Activated CD4-positive, alpha-beta T cell treated with anti-CD3 and anti-CD28 coated beads, Interleukin-2, amount 10 ng/mL, durations not matched to agents 7 days and 5 days (primary cell): Measurements from ENCODE around the gene LARP4. TPM values are rescaled to one million over a fixed set of nuclear protein-coding genes. Genes with fewer than 3 reads are reported as not detected.
"Not testable (repeated sequence)": the region's sequence is repeated elsewhere in the genome, so short reads cannot be mapped to it uniquely, and the experiment has no call there.

ENCODE experiments used
- CTCF ChIA-PET: fragments of 350-600 bp; sonication (Branson Sonifier 250); formaldehyde crosslinking; loops from one replicate; lab custom pipeline; 2021; ENCODE audit warnings: antibody characterized with exemption; lab: Charles Lee
- POLR2A ChIA-PET: fragments of 350-600 bp; sonication (Branson Sonifier 250); formaldehyde crosslinking; loops from one replicate; lab custom pipeline; 2021; ENCODE audit warnings: antibody characterized with exemption; lab: Charles Lee
- DNase-seq: peaks from one replicate; pipeline ENCODE4 v3.0.0-alpha.2; 2020
- H3K27ac Mint-ChIP-seq: one replicate; pipeline ENCODE4 v1.8.0; 2021; ENCODE audit warnings: mild to moderate bottlenecking, moderate library complexity, mixed read lengths
- H3K27me3 Mint-ChIP-seq: one replicate; pipeline ENCODE4 v1.8.0; 2021; ENCODE audit warnings: mixed read lengths
- H3K36me3 Mint-ChIP-seq: one replicate; pipeline ENCODE4 v1.8.0; 2021; ENCODE audit warnings: low read depth, mixed read lengths
- H3K4me1 Mint-ChIP-seq: one replicate; pipeline ENCODE4 v1.8.0; 2021; ENCODE audit warnings: mixed read lengths
- H3K4me3 Mint-ChIP-seq: one replicate; pipeline ENCODE4 v1.8.0; 2021; ENCODE audit warnings: mild to moderate bottlenecking, moderate library complexity, mixed read lengths
- H3K9me3 Mint-ChIP-seq: one replicate; pipeline ENCODE4 v1.8.0; 2021; ENCODE audit warnings: mixed read lengths
- total RNA-seq, 2 experiments: library from RNA; stranded (reverse); gene quantifications; one replicate each; pipeline ENCODE4 v1.2.3, GENCODE V29; 2021

Gene LARP4
- 10 to 100 TPM; 46.0 to 52.0 TPM for total RNA-seq

GRCh38 chr12:50400638-50401499 is at the start of gene LARP4:
Gene LARP4, plus strand, starts transcription at chr12:50400885. Its CDS starts 126 bp downstream, at chr12:50401011.
- peak; percentile 95 for DNase-seq
- H3K27ac Mint-ChIP-seq = peak within 1 kb of the TSS; percentile 90
- H3K27me3 Mint-ChIP-seq = no peaks in the 10 kb centered on the region
- ChIA-PET POLR2A (interaction anchor here (0.7 kb wide), 1 partner anchor 97 kb away, joined by 3 read pairs; no protein-coding TSS in a partner anchor), CTCF (no interaction called here)
- peaks cover 6% of the 10 kb centered on the region for H3K36me3 Mint-ChIP-seq
- H3K4me1 Mint-ChIP-seq = peaks cover 25% of the 10 kb centered on the region
- no peaks in the 10 kb centered on the region for H3K9me3 Mint-ChIP-seq
- peak within 1 kb of the TSS; percentile 97 for H3K4me3 Mint-ChIP-seq

GRCh38 chr12:50351120-50352043 is 49.3 kb upstream of the LARP4 start:
- no peaks in the 10 kb centered on the region for H3K36me3 Mint-ChIP-seq
- H3K9me3 Mint-ChIP-seq = no peaks in the 10 kb centered on the region
- no peak overlapping the region for H3K4me3 Mint-ChIP-seq
- POLR2A ChIA-PET = interaction anchor here (0.5 kb wide), 1 partner anchor 199 kb away, joined by 3 read pairs; no protein-coding TSS in a partner anchor
- DNase-seq = no peak
- H3K27ac Mint-ChIP-seq = no peak overlapping the region
- CTCF ChIA-PET = interaction anchor here (0.6 kb wide), 1 partner anchor 39 kb away, joined by 3 read pairs; no protein-coding TSS in a partner anchor
- no peaks in the 10 kb centered on the region for H3K27me3 Mint-ChIP-seq
- peaks cover 4% of the 10 kb centered on the region for H3K4me1 Mint-ChIP-seq

GRCh38 chr12:50353404-50353803 is 47.3 kb upstream of the LARP4 start:
- Mint-ChIP-seq H3K36me3 (no peaks in the 10 kb centered on the region), H3K9me3 (no peaks in the 10 kb centered on the region), H3K4me1 (peaks cover 2% of the 10 kb centered on the region), H3K27me3 (no peaks in the 10 kb centered on the region), H3K4me3 (no peak overlapping the region), H3K27ac (no peak overlapping the region)
- DNase-seq = no peak
- POLR2A ChIA-PET = no interaction called here
- CTCF ChIA-PET = no interaction called here

- H3K27me3 Mint-ChIP-seq = no peaks in the 10 kb centered on the region
Observed at GRCh38 chr12:50353869-50354593, 46.7 kb upstream of the LARP4 start.

GRCh38 chr12:50354908-50355307 is 45.8 kb upstream of the LARP4 start:
- Mint-ChIP-seq H3K27ac (no peak overlapping the region), H3K9me3 (no peaks in the 10 kb centered on the region), H3K36me3 (no peaks in the 10 kb centered on the region), H3K27me3 (peaks cover 3% of the 10 kb centered on the region), H3K4me3 (no peak overlapping the region), H3K4me1 (peaks cover 2% of the 10 kb centered on the region)
- DNase-seq = no peak
- CTCF ChIA-PET = no interaction called here
- POLR2A ChIA-PET = no interaction called here

More at GRCh38 chr12:50353869-50354593, 46.7 kb upstream of the LARP4 start:
- Mint-ChIP-seq H3K9me3 (no peaks in the 10 kb centered on the region), H3K27ac (no peak overlapping the region), H3K36me3 (no peaks in the 10 kb centered on the region), H3K4me3 (no peak overlapping the region), H3K4me1 (peaks cover 2% of the 10 kb centered on the region)
- POLR2A ChIA-PET = no interaction called here
- DNase-seq = no peak
- CTCF ChIA-PET = no interaction called here

- Mint-ChIP-seq H3K9me3 (no peaks in the 10 kb centered on the region), H3K36me3 (no peaks in the 10 kb centered on the region), H3K4me3 (no peak overlapping the region), H3K27me3 (peaks cover 3% of the 10 kb centered on the region), H3K4me1 (peaks cover 2% of the 10 kb centered on the region), H3K27ac (no peak overlapping the region)
- ChIA-PET CTCF (interaction anchor here (0.7 kb wide), 1 partner anchor 113 kb away, joined by 3 read pairs; no protein-coding TSS in a partner anchor), POLR2A (no interaction called here)
- no peak for DNase-seq
Observed at GRCh38 chr12:50355365-50355764, 45.3 kb upstream of the LARP4 start.

- no peak overlapping the region for H3K4me3 Mint-ChIP-seq
- no peaks in the 10 kb centered on the region for H3K36me3 Mint-ChIP-seq
- H3K27ac Mint-ChIP-seq = no peak overlapping the region
- POLR2A ChIA-PET = no interaction called here
- H3K27me3 Mint-ChIP-seq = peaks cover 3% of the 10 kb centered on the region
- no peaks in the 10 kb centered on the region for H3K9me3 Mint-ChIP-seq
- no peak for DNase-seq
- CTCF ChIA-PET = interaction anchor here (0.6 kb wide), 1 partner anchor 921 kb away, joined by 3 read pairs; no protein-coding TSS in a partner anchor
- no peaks in the 10 kb centered on the region for H3K4me1 Mint-ChIP-seq
Observed at GRCh38 chr12:50362671-50363070, 38.0 kb upstream of the LARP4 start.

- Mint-ChIP-seq H3K4me3 (no peak overlapping the region), H3K27me3 (peaks cover 3% of the 10 kb centered on the region), H3K36me3 (no peaks in the 10 kb centered on the region), H3K9me3 (no peaks in the 10 kb centered on the region), H3K4me1 (no peaks in the 10 kb centered on the region), H3K27ac (no peak overlapping the region)
- POLR2A ChIA-PET = no interaction called here
- CTCF ChIA-PET = interaction anchor here (0.6 kb wide), 1 partner anchor 921 kb away, joined by 3 read pairs; no protein-coding TSS in a partner anchor
- DNase-seq = no peak
Observed at GRCh38 chr12:50363141-50363540, 37.5 kb upstream of the LARP4 start.

- ChIA-PET CTCF (no interaction called here), POLR2A (interaction anchor here (0.6 kb wide), 1 partner anchor 225 kb away, joined by 6 read pairs; no protein-coding TSS in a partner anchor)
- Mint-ChIP-seq H3K9me3 (no peaks in the 10 kb centered on the region), H3K4me1 (no peaks in the 10 kb centered on the region), H3K4me3 (no peak overlapping the region), H3K27ac (no peak overlapping the region), H3K27me3 (no peaks in the 10 kb centered on the region), H3K36me3 (no peaks in the 10 kb centered on the region)
- no peak for DNase-seq
Observed at GRCh38 chr12:50365709-50366406, 34.8 kb upstream of the LARP4 start.

GRCh38 chr12:50370672-50371071 is 30.0 kb upstream of the LARP4 start:
- CTCF ChIA-PET, H3K27ac Mint-ChIP-seq, H3K36me3 Mint-ChIP-seq, H3K27me3 Mint-ChIP-seq, H3K4me1 Mint-ChIP-seq, H3K4me3 Mint-ChIP-seq, POLR2A ChIA-PET, DNase-seq, H3K9me3 Mint-ChIP-seq: not testable (repeated sequence)

- no peak for DNase-seq
- POLR2A ChIA-PET = no interaction called here
- H3K4me3 Mint-ChIP-seq = no peak overlapping the region
- no peaks in the 10 kb centered on the region for H3K36me3 Mint-ChIP-seq
- no peaks in the 10 kb centered on the region for H3K9me3 Mint-ChIP-seq
- no peaks in the 10 kb centered on the region for H3K4me1 Mint-ChIP-seq
- no peak overlapping the region for H3K27ac Mint-ChIP-seq
- no peaks in the 10 kb centered on the region for H3K27me3 Mint-ChIP-seq
- CTCF ChIA-PET = interaction anchor here (0.6 to 0.7 kb wide), 2 partner anchors 8 to 9 kb away, joined by 3 read pairs; no protein-coding TSS in a partner anchor
Observed at GRCh38 chr12:50375802-50376201, 24.9 kb upstream of the LARP4 start.
